Lower leg skin (tissue), 4 donors: ENCODE measurements around the gene VWA1. TPM values are rescaled to one million over a fixed set of nuclear protein-coding genes. Genes with fewer than 3 reads are reported as not detected.

Experiments used
- DNase-seq, 2 donors: peaks; one replicate each; pipeline ENCODE4 v3.0.0-alpha.2; 2019; ENCODE audit warnings: low spot score in 2 of 2
- H3K4me3 ChIP-seq: fragments of 200-600 bp; sonication (generic); 2 replicates; pipeline ENCODE4 v1.5.1; 2017; ENCODE audit warnings: mild to moderate bottlenecking, low read depth; ENCODE audit not compliant: poor library complexity, severe bottlenecking
- POLR2A ChIP-seq, 2 donors: fragments of 450-650 bp; IDR thresholded peaks; one replicate each; pipeline ENCODE4 v1.6.1; 2016 to 2017; ENCODE audit warnings: antibody characterized with exemption in 2 of 2, mild to moderate bottlenecking in 1 of 2, moderate library complexity in 1 of 2
- WGBS, 2 donors: methylation state at CpG; one replicate each; pipeline ENCODE4 v1.1.5; 2018; 5-methylcytosine and 5-hydroxymethylcytosine counted together
- intact Hi-C: fragments of 100-400 bp; cut with DNase I; formaldehyde crosslinking; loops from one replicate; pipeline ENCODE4 v1.15.0; 2023; ENCODE audit warnings: low total_unique reads
- total RNA-seq, 4 donors: library from RNA; depleted of rRNA; stranded (reverse); fragments of >200 nt; gene quantifications; one replicate each; pipeline ENCODE4 v1.1.0, GENCODE V29; 2016
- TF ChIP-seq, protein P1 (sequence below), 3 donors: fragments of 450-650 bp; IDR thresholded peaks; one replicate each; pipeline ENCODE4 v1.5.1; 2016; ENCODE audit warnings: antibody characterized with exemption in 3 of 3, mild to moderate bottlenecking in 3 of 3, moderate library complexity in 2 of 3

The VWA1 gene, protein sequence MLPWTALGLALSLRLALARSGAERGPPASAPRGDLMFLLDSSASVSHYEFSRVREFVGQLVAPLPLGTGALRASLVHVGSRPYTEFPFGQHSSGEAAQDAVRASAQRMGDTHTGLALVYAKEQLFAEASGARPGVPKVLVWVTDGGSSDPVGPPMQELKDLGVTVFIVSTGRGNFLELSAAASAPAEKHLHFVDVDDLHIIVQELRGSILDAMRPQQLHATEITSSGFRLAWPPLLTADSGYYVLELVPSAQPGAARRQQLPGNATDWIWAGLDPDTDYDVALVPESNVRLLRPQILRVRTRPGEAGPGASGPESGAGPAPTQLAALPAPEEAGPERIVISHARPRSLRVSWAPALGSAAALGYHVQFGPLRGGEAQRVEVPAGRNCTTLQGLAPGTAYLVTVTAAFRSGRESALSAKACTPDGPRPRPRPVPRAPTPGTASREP
- 10 to 100 TPM; 26.5 to 36.4 (median 30.1) TPM for total RNA-seq

DNA sequence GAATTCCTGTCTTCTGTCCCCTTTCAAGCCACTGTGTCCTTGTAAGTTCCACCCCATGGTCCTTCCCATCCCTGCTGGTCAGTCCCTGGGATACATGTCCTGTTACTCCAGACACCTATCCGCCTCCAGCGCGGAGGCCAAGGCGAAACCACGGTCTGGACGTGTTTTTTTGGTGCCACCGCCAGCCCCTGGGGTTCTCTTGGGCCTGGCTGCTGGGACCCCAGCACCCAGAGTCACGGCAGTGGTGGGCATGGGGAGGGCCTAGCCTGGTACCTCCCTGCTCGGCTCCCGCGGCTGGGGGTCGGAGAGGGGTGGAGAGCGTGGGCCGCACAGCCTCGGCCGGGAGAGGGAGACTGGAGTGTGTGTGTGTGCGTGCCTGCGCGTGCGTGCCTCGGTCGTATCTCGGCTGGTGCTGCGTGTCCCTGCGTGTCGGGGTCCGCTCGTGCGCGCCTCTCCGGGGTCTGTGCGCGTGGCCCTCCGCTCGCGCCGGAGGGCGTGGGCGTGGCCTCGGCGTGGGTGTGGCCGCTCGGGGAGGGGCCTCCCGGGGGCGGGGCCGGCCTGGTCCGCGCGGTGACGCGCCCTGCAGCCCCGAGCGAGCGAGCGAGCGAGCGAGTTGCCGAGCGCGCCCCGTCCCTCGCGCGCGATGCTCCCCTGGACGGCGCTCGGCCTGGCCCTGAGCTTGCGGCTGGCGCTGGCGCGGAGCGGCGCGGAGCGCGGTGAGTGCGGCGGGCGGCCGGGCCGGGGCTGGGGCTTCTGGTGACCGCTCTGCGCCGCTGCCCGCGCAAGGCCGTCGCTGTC, at the start of gene VWA1:
Gene VWA1, plus strand, starts transcription at position 585 of the 798 bp plus-strand sequence. Its CDS starts 59 bp downstream, at position 644.
- intact Hi-C loops: no loop called here
- WGBS, 2 donors: 16 to 20% methylated on average over 34 to 35 of the region's 89 CpGs
- DNase-seq: no peak
- TF ChIP-seq, protein P1, sequence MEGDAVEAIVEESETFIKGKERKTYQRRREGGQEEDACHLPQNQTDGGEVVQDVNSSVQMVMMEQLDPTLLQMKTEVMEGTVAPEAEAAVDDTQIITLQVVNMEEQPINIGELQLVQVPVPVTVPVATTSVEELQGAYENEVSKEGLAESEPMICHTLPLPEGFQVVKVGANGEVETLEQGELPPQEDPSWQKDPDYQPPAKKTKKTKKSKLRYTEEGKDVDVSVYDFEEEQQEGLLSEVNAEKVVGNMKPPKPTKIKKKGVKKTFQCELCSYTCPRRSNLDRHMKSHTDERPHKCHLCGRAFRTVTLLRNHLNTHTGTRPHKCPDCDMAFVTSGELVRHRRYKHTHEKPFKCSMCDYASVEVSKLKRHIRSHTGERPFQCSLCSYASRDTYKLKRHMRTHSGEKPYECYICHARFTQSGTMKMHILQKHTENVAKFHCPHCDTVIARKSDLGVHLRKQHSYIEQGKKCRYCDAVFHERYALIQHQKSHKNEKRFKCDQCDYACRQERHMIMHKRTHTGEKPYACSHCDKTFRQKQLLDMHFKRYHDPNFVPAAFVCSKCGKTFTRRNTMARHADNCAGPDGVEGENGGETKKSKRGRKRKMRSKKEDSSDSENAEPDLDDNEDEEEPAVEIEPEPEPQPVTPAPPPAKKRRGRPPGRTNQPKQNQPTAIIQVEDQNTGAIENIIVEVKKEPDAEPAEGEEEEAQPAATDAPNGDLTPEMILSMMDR (IDR thresholded peaks at IDR 0.05): no peak
- no peak for TF ChIP-seq POLR2A (IDR thresholded peaks at IDR 0.05)
- peak within 1 kb of the TSS; percentile 18 for H3K4me3 ChIP-seq

DNA sequence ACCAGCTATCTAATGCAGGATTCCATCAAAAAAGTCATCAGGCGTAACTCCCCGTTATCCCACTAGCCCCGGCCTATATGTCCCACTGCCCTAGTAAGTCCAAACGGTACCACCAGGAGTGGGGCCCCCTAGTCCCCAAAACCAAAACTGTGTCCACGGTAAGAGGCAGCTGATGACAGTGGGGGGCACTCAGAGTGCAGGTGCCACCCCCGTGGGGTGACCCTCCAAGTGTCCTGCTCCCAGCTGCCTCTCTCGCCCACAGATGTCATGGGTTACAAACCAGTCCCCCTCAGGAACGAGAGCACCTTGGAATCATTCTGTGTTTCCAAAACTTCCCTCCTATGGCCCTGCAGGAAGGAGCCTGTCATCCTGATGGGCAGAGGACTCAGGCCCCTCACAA, 49.6 kb upstream of the VWA1 start:
- no peak overlapping the region for H3K4me3 ChIP-seq
- 83 to 88% methylated on average over 4 to 8 of the region's 8 CpGs for WGBS, 2 donors
- intact Hi-C loops: no loop called here
- no peak for DNase-seq
- TF ChIP-seq, protein P1 (IDR thresholded peaks at IDR 0.05): no peak
- no peak for TF ChIP-seq POLR2A (IDR thresholded peaks at IDR 0.05)

DNA sequence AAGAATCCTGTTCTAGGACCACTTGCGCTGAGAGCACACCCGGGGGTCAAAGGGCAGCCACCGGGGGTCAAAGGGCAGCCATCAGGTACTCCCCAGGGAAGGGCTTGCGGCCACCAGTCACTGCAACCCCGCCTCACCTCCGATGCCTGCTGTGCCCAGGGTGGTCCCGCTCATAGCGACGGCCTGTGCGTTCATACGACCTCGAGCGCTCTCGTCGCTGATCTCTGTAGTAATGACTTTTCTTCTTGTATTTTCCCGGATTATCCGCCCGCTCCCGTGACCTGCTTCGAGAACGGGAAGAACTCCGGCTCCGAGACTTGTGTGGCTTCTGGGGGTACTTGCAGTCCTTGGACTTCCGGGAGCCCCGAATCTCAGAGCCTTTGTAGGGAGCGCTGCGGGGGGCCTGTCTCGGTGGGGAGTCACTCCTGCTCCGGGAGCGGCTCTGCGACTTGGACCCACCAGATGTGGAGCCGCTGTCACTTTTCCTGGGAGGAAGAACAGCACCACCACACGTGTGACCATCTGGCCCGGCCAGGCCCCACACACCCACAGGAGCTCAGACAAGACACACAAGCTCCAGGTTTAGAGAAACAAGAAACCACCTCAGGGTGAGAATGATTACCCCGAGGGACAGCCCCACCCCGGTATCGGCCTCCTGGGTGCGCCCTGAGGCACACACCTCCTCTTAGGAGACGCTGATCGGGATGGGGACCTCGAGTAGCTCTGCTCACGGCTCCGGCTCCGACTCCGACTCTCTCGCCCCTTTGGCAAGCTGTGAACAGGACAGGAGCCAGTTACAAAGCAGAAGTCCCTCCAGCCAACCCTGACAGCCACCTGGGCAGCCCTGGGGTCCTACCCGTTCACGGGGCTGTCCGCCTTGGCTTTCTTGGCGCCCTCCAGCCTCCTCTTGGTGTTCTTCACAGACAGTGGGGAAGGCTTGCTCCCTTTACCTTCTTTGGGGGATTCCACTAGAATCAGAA, 48.1 kb upstream of the VWA1 start:
- DNase-seq: no peak
- TF ChIP-seq, protein P1 (IDR thresholded peaks at IDR 0.05): no peak
- TF ChIP-seq POLR2A (IDR thresholded peaks at IDR 0.05): no peak
- intact Hi-C loops: no loop called here
- H3K4me3 ChIP-seq: no peak overlapping the region
- WGBS, 2 donors: 94 to 97% methylated on average over 45 to 50 of the region's 50 CpGs

DNA sequence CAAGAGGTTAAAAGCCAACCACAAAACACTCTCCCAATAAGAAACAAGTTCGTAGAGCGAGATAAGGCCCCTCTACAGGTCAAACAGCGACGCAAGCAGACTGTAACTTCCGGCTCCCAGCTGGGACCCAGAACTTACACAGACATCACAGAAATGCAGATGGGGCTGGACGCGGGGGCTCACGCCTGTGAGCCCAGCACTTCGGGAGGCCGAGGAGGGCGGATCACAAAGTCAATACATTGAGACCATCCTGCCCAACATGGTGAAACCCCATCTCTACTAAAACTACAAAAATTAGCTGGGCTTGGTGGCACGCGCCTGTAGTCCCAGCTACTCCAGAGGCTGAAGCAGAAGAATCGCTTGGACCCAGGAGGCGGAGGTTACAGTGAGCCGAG, 47.4 kb upstream of the VWA1 start:
- no peak for DNase-seq
- H3K4me3 ChIP-seq: no peak overlapping the region
- 95 to 97% methylated on average over 16 of the region's 16 CpGs for WGBS, 2 donors
- intact Hi-C loops: no loop called here
- TF ChIP-seq, protein P1 (IDR thresholded peaks at IDR 0.05): no peak
- no peak for TF ChIP-seq POLR2A (IDR thresholded peaks at IDR 0.05)

DNA sequence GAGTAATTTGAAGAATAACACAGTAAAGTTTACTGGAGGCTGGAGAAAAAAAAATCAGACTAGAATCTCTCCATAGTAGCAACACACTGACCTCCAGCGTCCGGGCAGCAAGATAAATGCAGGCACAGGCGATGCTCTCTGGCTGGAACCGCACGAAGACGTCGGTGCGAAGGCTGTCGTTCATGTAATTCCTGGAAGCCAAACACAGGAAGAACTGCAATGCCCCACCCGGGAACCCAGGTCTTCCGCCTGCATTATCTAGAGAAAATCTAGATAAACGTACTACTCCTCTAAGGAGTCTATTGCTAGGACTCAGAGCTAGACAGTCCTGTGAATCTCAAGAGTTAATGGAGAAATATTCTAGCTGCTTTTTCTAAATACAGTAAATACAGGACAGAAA, 44.8 kb upstream of the VWA1 start:
- intact Hi-C loops: no loop called here
- 88 to 90% methylated on average over 12 of the region's 12 CpGs for WGBS, 2 donors
- no peak for DNase-seq
- no peak overlapping the region for H3K4me3 ChIP-seq
- no peak for TF ChIP-seq POLR2A (IDR thresholded peaks at IDR 0.05)
- TF ChIP-seq, protein P1 (IDR thresholded peaks at IDR 0.05): no peak
